Measurements from ENCODE around the gene DPYD.

DNA sequence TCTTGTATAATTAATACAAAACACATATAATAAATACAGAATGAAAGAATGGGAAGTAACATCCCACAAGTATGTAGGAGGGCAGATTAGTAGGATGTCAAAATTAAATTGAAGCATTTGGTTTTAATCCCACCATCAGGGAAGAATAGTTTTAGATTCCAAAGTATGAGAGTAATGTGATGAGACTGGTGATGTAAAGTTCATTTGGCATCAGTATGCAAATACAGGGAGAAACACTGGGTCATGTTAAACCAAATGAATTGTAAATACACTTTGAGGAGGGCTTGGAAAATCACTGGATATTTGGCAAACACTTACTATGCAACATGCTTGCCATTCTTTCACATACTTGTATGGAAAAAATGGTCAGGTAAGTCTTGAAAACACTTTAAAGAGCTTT, 358.8 kb downstream of the DPYD start:
- TF ChIP-seq, protein P1, sequence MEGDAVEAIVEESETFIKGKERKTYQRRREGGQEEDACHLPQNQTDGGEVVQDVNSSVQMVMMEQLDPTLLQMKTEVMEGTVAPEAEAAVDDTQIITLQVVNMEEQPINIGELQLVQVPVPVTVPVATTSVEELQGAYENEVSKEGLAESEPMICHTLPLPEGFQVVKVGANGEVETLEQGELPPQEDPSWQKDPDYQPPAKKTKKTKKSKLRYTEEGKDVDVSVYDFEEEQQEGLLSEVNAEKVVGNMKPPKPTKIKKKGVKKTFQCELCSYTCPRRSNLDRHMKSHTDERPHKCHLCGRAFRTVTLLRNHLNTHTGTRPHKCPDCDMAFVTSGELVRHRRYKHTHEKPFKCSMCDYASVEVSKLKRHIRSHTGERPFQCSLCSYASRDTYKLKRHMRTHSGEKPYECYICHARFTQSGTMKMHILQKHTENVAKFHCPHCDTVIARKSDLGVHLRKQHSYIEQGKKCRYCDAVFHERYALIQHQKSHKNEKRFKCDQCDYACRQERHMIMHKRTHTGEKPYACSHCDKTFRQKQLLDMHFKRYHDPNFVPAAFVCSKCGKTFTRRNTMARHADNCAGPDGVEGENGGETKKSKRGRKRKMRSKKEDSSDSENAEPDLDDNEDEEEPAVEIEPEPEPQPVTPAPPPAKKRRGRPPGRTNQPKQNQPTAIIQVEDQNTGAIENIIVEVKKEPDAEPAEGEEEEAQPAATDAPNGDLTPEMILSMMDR (conservative IDR thresholded peaks at IDR 0.05 in 1 of 2, IDR thresholded peaks at IDR 0.05 in 1 of 2; ENCODE audit: extremely low read depth in 1 of 2, insufficient read depth in 1 of 2, low read depth in 1 of 2, low read length in 2 of 2): no peak
- TF ChIP-seq EZH2 (IDR thresholded peaks at IDR 0.05; ENCODE audit: borderline replicate concordance, low read length): no peak

All from mammary epithelial cell (primary cell).